ACHN (cell line): ENCODE measurements around the gene NID2.

Experiments used
- DNase-seq: peaks from one replicate; pipeline ENCODE4 v3.0.0-alpha.2; 2015
- in situ Hi-C: cut with HindIII; loops from 2 replicates; pipeline ENCODE4 v1.10.0; 2017; ENCODE audit warnings: low sequenced_read_pairs, low pct_ligation_motif_present, low pct_unique_long_range_greater_than_20kb

The NID2 gene

DNA sequence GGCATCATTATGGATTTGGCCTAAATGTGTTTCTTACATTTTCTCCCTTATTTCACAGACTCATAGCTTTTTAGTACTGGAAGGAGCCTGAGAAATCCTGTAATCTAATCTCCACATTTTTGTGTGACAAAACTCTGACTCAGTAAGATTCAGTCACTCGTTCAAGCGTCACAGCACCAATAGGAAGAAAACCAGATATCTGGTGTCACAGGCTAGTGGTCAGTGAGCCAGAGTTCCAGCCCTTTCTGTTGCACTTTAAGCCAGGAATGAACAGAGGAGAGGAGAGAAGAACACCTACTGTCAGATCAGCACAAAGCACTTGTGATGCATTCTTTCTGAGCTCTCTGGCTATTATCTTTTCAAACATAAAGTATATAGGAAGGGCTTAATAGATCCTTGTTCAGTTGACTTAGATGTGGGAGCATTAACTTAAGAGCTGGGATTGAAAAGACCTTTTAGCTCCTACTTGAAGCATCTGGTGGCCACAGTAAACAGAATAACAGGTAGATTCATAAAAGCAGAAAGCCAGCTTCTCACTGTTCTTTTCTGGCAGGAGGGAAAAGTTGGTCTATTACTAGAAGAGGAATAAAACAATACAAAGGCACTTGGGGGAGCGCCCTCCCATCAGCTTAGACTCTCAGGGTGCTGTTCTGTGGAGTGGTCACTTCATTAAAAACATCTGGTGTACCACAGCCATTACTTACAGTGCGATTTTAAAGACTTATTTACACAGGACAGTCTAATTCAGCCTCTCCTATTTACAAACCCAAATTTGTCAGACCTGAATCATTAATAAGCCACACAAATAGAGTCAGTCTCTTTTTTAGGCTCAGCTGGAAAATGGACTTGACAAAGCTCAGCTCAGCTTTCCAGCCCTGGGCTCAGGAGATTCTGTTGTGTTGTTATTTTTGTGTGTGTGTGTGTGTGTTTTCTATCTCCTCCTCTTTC, 12.2 kb upstream of the NID2 start:
- in situ Hi-C loops = no loop called here
- peak; percentile 93 for DNase-seq

DNA sequence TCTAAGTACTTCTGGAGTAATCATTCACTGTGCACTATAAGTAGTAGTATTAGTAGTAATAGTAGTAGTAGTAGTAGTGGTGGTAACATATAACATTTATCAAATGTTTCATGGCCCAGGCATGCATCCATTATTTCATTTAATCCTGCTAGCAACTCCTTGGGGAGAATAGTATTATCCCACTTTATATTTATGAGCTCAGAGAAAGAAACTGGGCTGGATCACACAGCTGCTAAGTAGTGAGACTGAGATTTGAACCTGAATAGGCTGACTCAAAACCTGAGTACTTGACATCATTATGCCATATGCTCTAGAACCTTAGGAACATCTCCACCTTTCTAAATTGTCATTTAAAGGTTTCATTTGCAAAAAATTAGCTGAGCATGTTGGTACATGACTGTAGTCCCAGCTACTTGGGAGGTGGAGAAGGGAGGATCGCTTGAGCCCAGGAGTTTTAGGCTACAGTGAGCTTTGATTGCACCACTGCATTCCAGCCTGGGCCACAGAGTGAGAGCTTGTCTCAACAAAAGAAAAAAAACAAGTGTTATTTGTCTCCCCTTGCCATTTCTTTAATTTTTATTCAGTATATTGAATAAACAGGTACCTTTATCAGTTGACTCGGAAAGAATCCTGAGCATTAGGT, 11.4 kb upstream of the NID2 start:
- in situ Hi-C loops = no loop called here
- peak; percentile 73 for DNase-seq

GRCh38 chr14:52079239-52079959, 10.5 kb upstream of the NID2 start:
- peak; percentile 54 for DNase-seq
- in situ Hi-C loops = no loop called here

DNA sequence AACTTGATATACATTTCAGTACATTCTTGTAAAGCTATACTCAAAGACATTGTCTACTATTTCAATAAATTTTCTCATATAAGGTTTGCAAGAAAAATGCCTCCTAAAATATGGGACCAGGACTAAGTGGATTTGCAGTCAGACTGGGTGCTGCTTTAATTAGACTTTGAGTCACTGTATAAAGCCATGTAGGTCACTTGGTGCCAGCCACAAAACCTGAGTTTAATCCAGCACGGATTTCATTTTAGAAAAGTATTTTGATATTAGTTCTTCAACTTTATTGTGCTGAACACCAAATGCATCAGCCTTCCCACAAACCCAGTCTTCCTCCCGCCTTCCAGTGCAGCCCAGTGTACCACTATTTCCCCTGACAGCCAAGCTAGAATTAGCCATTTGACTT, 9.9 kb upstream of the NID2 start:
- no peak for DNase-seq
- in situ Hi-C loops = no loop called here

- in situ Hi-C loops = no loop called here
- DNase-seq = no peak
Measured at GRCh38 chr14:52078095-52078531, 9.3 kb upstream of the NID2 start.

DNA sequence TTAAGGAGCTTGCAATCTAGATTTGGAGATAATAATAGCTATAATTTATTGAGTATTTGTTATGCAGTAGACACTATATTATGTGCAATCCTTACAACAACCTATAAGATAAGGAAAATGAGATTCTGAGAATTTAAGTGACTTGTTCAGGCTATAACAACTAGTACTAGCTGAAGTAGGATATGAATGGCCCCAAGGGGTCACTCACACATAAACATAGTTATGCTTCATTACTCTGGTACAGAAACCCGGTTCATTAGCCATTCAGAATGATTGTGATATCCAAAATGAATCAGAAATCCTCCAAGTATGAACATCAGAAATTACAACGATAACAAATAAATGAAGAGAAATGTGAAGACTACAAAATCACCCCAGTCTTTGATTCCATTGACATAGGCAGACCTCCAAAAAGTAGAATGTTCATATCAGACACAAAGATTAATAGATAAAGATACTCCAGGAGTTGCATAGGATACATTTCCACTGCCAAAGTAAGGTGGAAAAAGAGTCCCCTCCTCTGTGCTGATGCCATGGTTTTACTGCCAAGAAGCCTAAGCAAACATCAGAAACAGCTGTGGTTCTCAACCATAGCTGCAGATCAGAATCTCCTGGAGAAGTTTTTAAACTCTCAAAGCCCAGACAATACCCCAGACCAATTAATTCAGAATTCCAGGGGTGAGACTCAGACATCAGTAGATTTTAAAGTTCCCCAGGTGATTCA, 8.6 kb upstream of the NID2 start:
- in situ Hi-C loops = no loop called here
- no peak for DNase-seq

DNA sequence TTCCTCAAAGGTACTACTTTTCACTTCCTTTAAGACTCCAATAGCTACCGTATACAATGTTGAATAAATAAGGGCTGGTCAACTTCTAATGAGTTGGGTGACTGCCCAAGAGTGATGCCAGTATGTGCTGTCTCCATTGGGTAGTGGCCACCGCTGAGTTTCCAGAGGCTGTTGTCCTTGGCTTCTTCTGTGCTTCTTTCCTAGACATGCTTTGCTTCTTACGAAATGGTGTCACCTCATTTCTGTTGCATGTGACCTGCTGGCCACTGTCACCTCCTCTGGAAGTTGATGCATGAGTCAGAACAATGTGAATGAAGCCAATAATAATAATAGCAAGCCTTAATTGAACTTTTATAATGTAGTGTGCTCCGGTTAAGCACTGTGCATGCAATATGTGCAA, 7.5 kb upstream of the NID2 start:
- in situ Hi-C loops = no loop called here
- no peak for DNase-seq

GRCh38 chr14:52075371-52075770, 6.5 kb upstream of the NID2 start:
- DNase-seq = no peak
- in situ Hi-C loops = no loop called here

GRCh38 chr14:52073251-52073650, 4.4 kb upstream of the NID2 start:
- DNase-seq = no peak
- in situ Hi-C loops = no loop called here

GRCh38 chr14:52072266-52072780, 3.5 kb upstream of the NID2 start:
- in situ Hi-C loops = no loop called here
- no peak for DNase-seq

GRCh38 chr14:52071675-52072074, 2.8 kb upstream of the NID2 start:
- DNase-seq = no peak
- in situ Hi-C loops = no loop called here

DNA sequence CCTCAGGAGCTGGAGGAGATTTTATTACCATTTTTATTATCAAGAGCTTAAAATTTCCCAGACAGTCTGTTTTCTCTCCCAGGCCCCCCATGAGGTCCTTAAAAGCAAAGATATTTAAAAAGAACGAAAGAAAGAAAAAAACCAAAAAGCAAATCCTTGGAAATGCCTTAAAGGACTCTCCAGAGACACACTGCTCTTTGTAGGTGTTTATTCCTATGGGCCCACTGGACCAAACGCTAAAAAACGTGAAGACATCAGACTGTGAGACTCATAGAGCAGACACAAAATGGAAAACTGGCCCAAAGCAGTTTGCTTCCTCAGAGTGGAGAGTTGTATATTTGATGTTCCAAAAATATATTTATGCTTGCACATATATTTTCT, 1.2 kb upstream of the NID2 start:
- in situ Hi-C loops = no loop called here
- no peak for DNase-seq

- in situ Hi-C loops = no loop called here
Measured at GRCh38 chr14:52069307-52070050, 620 bp upstream of the NID2 start.

DNA sequence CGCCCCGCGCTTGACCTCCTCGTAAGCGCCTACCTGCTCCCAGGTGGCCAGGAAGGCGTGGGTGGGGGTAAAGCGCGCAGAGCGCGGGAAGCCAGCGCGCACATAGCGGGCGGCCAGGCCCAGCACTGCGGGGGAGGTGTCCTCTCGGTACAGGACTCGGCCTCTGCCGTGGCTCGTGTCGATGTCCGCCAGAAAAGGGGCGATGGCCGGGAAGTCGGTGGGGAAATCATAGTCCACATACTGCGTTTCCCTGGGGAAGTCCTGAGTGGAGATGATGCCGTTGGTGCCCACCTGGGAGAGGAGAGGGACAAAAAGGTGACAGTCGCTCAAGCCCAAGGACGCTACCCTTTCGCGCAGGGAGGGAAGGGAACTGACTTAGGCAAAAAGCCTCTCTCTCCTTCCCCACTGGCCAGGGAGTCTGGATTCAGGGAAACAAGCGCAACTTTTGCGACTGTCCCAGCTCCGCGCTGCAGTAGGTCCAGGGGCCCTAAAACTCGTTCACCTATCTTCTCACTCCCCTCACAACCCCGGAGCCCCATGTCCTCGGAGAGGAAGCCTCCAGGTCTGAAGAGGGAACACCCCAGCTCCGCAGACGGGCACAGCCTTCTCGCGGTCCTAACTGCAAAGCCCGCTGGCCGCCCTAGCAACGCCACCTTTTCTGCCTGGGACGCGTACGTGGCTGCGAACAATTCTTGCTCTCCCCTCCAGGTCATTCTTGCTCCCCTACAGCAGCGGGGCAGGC, 815 bp downstream of the NID2 start:
- in situ Hi-C loops = no loop called here
- DNase-seq = no peak

More at GRCh38 chr14:52069307-52070050, 620 bp upstream of the NID2 start:
- no peak for DNase-seq

GRCh38 chr14:52064174-52064573, 4.7 kb downstream of the NID2 start:
- in situ Hi-C loops = no loop called here
- DNase-seq = no peak

GRCh38 chr14:52063052-52063462, 5.8 kb downstream of the NID2 start:
- no peak for DNase-seq
- in situ Hi-C loops = no loop called here

DNA sequence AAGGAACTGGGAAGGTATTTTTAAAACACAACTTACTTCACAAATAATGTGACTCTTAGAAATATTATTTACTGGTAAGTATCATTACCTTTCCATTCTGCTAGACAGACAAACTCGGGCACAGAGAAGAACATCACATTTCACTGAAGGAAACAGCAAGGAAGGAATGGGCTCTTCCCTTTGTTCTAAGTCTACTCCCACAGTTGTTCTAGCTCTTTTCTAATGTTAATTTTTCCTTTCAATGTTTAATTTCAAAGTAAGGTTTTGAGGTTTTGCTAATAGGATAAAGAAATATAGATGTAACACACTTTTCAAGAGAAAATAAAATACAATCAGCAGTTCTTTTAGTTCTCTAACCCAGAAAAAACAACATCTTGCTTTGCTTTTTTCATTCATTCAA, 7.0 kb downstream of the NID2 start:
- DNase-seq = no peak
- in situ Hi-C loops = no loop called here
